ENCODE results near the gene MEF2C. TPM values are rescaled to one million over a fixed set of nuclear protein-coding genes. Genes with fewer than 3 reads are reported as not detected.

The MEF2C gene
- total RNA-seq, 4 donors from 2014 or later: 17.3 to 58.0 (median 23.5) TPM

- DNase-seq: no peak
These were observed 43.8 kb upstream of the MEF2C start for GRCh38 chr5:88926774-88927173.

GRCh38 chr5:88925692-88926490, 42.9 kb upstream of the MEF2C start:
- DNase-seq: no peak
- Histone ChIP-seq H3K36me3 (no peaks in the 10 kb centered on the region), H3K9me3 (no peaks in the 10 kb centered on the region), H3K4me1 (peaks cover 0 to 13% (median 2%) of the 10 kb centered on the region in 4 donors), H3K27ac (no peak overlapping the region), H3K27me3 (no peaks in the 10 kb centered on the region), H3K4me3 (no peak overlapping the region)
- no peak for TF ChIP-seq POLR2A (IDR thresholded peaks at IDR 0.05)
- TF ChIP-seq POLR2AphosphoS5 (IDR thresholded peaks at IDR 0.05): no peak
- no peak for TF ChIP-seq EP300 (IDR thresholded peaks at IDR 0.05; ENCODE audit: low read depth)
- TF ChIP-seq CTCF (IDR thresholded peaks at IDR 0.05): no peak
- intact Hi-C loops (cut with DNase I; ENCODE audit: low total_unique reads): no loop called here
- 48 to 54% methylated on average over 2 of the region's 2 CpGs for WGBS, 2 donors (ENCODE audit: low coverage in 1 of 2)
- in situ Hi-C loops (cut with MboI; ENCODE audit: low pct_ligation_motif_present in 1 of 4, low pct_unique_long_range_greater_than_20kb in 1 of 4, low sequenced_read_pairs in 3 of 4): no loop called here

More at GRCh38 chr5:88926774-88927173, 43.8 kb upstream of the MEF2C start:
- Histone ChIP-seq H3K36me3 (no peaks in the 10 kb centered on the region), H3K27ac (no peak overlapping the region), H3K27me3 (no peaks in the 10 kb centered on the region), H3K9me3 (no peaks in the 10 kb centered on the region), H3K4me3 (no peak overlapping the region), H3K4me1 (peaks cover 0 to 13% (median 2%) of the 10 kb centered on the region in 4 donors)
- intact Hi-C loops (cut with DNase I; ENCODE audit: low total_unique reads) (no loop called here), in situ Hi-C loops (cut with MboI; ENCODE audit: low pct_ligation_motif_present in 1 of 4, low pct_unique_long_range_greater_than_20kb in 1 of 4, low sequenced_read_pairs in 3 of 4) (no loop called here)
- WGBS, 2 donors (ENCODE audit: low coverage in 1 of 2): 61 to 71% methylated on average over 7 of the region's 7 CpGs
- TF ChIP-seq CTCF (IDR thresholded peaks at IDR 0.05) (no peak), POLR2A (IDR thresholded peaks at IDR 0.05) (no peak), POLR2AphosphoS5 (IDR thresholded peaks at IDR 0.05) (no peak), EP300 (IDR thresholded peaks at IDR 0.05; ENCODE audit: low read depth) (no peak)

GRCh38 chr5:88924330-88924657, 41.3 kb upstream of the MEF2C start:
- H3K9me3 ChIP-seq: no peaks in the 10 kb centered on the region
- in situ Hi-C loops (cut with MboI; ENCODE audit: low pct_ligation_motif_present in 1 of 4, low pct_unique_long_range_greater_than_20kb in 1 of 4, low sequenced_read_pairs in 3 of 4) (no loop called here), intact Hi-C loops (cut with DNase I; ENCODE audit: low total_unique reads) (no loop called here)

More at GRCh38 chr5:88924330-88924657, 41.3 kb upstream of the MEF2C start:
- no peaks in the 10 kb centered on the region for H3K36me3 ChIP-seq
- no peak for DNase-seq
- TF ChIP-seq EP300 (IDR thresholded peaks at IDR 0.05; ENCODE audit: low read depth) (no peak), CTCF (IDR thresholded peaks at IDR 0.05) (no peak)
- 93 to 100% methylated on average over 3 of the region's 3 CpGs for WGBS, 2 donors (ENCODE audit: low coverage in 1 of 2)
- no peaks in the 10 kb centered on the region for H3K27me3 ChIP-seq
- H3K27ac ChIP-seq: no peak overlapping the region
- no peak overlapping the region for H3K4me3 ChIP-seq
- H3K4me1 ChIP-seq: peaks cover 0 to 13% (median 2%) of the 10 kb centered on the region in 4 donors
